Activated CD8-positive, alpha-beta memory T cell treated with anti-CD3 and anti-CD28 coated beads, Interleukin-2, amount 50 U/mL, for 24 hours (primary cell): ENCODE data around the gene PLCE1.

Experiments used
- DNase-seq: peaks from one replicate; pipeline ENCODE4 v3.0.0-alpha.2; 2020; ENCODE audit errors: extremely low read depth

Gene PLCE1

DNA sequence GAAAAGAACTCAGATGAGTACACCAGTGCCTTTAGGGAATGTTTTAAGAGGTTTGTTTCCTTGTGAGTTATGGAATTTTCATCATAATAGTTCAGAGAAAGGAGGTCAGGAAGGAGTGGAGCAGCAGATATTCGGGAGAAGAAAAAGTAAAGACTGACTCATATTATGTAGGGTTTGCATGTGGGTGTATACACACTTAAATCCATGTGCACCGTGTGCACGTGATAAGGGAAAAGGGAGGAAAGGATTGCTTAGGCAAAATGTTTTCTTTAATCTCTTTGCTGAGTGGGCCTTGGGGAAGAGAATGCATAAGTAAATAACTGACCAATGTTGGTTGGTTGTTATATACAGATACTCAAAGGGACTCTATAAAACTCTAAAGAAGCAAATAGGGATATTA, 30.2 kb downstream of the PLCE1 start:
- no peak for DNase-seq

DNA sequence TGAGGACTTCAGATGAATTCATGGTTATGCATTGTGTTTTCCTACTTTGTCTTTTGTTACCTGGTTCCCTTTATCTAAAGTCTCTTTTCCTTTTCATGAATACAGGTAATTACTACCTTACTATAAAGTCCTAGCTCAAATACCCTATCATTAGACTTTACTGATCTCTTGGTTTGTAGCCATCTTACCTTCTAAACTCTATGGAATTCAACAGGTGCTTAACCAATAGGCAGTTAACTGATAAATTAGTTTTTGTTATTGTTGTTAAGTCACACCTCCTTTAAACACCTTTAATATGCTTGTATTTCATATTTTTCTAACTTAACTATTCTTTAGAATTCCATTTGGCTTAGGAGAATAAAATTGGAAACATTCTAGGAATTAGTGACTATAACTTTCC, 30.7 kb downstream of the PLCE1 start:
- DNase-seq = no peak

DNA sequence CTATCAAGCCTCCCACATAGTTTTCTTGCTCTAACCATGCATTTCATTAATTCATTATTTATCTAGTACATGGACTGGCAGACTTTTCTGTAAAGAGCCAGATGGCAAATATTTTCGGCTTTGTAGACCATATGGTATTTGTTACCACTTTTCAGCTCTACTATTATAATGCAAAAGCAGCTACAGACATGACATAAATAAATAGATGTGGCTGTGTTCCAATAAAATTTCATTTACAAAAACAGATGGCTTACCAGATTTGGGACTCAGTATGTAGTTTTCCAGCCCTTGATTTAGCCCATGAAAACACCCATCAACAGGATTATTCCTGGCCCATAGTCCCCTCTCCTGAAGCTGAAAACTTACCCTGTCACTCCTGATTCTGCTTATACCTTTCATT, 32.1 kb downstream of the PLCE1 start:
- no peak for DNase-seq

GRCh38 chr10:94027197-94027596, 33.5 kb downstream of the PLCE1 start:
- DNase-seq = no peak

DNA sequence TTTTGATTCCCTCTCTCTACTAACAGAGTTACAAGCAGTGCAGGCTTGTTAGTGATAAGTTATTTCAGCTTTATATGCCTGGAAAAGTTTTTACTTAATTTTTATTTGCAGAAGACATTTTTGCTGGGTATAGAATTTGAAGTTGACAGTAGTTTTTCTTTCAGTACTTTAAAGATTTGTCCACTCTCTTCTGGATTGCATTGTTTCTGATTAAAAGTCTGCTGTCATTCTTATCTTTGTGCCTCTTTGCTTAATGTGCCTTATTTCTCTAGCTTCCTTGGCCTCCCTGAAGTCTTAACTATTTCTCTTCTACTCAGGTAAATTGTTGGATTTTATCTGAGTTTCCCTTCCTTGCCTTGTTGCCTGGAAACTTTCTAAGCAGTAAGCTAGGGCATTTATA, 36.2 kb downstream of the PLCE1 start:
- DNase-seq = no peak

GRCh38 chr10:94035982-94036765, 42.4 kb downstream of the PLCE1 start:
- no peak for DNase-seq

DNA sequence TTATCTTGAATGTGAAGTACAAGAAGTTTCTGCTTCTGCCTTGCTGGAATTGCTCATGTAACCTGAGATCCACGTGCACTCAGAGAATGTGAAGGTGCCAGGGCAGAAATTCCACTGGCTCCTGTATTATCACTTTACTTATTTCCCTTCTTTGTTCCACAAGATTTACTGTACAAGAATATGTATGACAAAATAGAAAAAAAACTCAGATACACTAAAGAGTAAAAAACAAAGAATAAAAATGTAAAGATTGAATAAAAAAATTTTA, 43.0 kb downstream of the PLCE1 start:
- DNase-seq = no peak

DNA sequence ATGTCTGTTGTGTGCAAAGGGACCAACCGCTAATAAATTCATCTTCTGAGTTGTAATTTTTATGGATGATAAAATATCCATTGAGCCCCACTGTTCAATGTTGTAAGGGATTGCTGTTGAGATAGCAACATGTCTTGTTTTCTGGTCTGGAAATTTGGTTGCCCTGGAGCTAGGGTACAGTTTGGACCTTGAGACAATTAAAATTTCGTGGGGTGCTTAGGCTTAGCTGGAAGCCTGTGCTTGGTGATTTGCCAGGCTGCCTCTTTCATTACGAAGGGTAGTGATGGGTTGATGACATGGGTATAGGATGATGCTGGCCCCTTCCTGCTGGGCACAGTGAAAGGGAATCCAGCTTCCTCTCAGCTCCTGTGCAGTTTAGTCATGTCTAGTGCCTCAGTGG, 43.6 kb downstream of the PLCE1 start:
- no peak for DNase-seq

DNA sequence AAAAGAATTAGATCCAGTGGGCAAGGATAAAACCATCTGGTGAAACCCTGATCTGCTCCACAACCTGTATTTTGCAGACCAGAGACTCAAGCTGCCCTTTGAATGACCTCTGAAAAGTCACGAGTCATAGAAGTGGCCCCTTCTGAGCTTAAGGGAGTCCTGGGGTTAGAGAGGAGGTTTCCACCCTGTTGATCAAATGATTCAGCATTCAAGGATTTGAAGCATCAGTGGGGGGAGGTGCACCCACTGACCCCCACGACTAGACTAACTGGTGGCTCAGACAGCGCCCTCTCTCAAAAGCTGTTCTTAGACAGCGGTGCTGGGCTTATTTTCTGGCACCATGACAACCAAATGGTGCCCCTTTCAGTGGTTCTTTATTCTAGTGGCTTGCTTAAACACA, 44.3 kb downstream of the PLCE1 start:
- DNase-seq = no peak

DNA sequence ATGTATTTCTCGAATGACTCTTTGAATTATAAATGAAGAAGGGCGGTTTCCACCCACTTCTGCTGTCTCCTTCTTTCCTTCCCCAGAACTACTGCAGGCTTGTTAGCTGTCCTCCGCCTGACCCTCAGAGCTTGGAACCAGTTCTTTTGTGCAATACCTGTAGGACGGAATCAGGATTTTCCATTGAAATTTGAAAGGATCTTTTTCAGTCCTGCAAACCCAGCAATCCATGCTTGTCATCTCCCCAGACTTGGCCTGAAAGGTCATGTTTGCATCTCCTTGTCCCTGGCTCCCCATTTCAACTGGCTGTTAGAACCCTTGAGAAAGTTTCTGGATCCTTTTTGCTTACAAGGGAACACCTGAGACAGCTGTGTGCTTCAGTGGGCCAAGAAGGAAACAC, 47.5 kb downstream of the PLCE1 start:
- DNase-seq = no peak

DNA sequence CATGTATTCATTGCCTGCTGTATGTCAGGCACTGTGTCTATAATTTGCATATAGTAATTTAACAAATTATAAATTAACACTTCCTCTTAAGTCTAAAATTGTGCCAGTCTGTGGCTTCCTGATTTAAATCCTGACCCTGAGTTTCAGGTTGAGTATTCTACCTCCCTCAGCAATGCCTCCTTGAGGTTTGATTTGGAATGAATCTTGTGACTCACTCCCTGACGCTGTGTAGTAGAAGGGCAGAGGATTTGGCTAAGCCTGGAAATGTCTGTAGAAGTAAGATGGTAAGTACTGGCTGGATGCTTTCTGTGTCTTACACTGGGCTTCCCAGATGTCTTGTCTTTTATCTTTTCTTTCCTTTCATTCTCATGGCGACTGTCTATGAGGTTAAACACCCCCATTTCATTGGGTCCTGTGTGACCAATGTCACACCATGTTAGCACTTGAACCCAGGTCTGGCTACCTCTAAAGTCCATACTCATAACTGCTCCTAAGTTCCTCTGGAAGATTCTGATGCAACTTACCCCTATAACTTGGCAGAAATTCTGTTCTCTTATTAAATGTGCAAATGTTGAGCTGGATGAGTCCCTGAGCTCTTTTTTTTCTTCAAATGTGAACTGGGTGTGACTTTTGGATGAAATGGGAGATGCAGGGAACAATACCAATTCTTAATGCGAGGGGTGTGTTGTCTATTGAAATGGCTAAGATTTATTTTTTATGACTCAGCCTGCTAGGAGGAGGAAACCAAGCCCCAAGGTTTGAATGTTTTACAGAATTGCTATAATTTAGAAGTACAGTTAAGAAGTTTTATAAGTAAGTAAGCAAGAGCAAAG, 48.5 kb downstream of the PLCE1 start:
- DNase-seq = no peak

DNA sequence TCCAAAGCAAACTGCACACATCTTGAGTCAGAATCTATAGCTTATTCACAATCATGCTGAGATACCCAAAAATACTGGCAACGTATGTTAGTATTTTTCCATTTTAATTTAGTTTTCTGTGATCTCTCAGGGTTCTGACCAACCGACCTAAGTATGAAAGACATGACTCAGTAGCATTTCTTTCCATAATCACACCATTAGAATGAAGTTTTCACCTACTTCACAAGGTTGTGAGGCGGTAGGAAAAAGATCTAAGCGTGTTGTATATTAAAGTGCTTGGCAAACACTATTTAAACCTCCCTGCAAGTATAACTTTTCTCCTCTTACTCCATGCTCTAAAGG, 49.1 kb downstream of the PLCE1 start:
- DNase-seq = no peak
